ENCODE measurements around the gene EEF1AKMT3.

Gene EEF1AKMT3

DNA sequence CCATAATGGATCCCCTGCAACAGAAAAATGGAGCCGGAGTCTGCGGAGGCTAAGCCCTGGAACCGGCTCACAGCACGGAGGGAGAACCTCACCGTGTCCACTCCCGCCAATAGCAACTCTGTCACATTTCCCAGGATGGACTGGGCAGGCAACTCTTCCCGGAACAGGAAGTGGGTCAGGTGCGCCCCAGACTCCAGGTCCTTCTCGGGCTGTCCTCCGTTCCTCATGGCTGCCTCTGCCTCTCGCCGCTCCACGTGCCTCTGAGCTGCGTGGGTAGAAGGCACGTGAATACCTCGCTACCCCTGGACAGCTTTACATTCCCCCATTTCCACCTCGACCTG lies 7.8 kb upstream of the EEF1AKMT3 start:
- Histone ChIP-seq H4K20me1 (ENCODE audit: insufficient read depth, low read length) (peaks cover 13% of the 10 kb centered on the region; the same call in 1 of the 2 replicates), H3K4me2 (ENCODE audit: insufficient read depth, low read length) (no peak overlapping the region), H3K36me3 (ENCODE audit: insufficient read depth, low read length) (peaks cover 27% of the 10 kb centered on the region), H3K4me3 (ENCODE audit: low read depth in 1 of 2, low read length in 2 of 2) (no peak overlapping the region), H3K4me1 (ENCODE audit: insufficient read depth, low read length) (no peaks in the 10 kb centered on the region), H3K9ac (ENCODE audit: low read depth, low read length) (no peak overlapping the region), H3K79me2 (ENCODE audit: insufficient read depth, low read length) (no peaks in the 10 kb centered on the region), H3K27me3 (ENCODE audit: insufficient read depth, low read length, poor library complexity) (no peaks in the 10 kb centered on the region), H3K9me3 (ENCODE audit: insufficient read depth, low read length, severe bottlenecking) (no peaks in the 10 kb centered on the region), H2AFZ (ENCODE audit: low read depth, low read length) (no peak overlapping the region), H3K27ac (ENCODE audit: low read length) (no peak overlapping the region)
- ATAC-seq (ENCODE audit: insufficient read depth, low read depth): no peak
- no peak for DNase-seq
- TF ChIP-seq EZH2 (IDR thresholded peaks at IDR 0.05; ENCODE audit: borderline replicate concordance, low read depth, low read length, severe bottlenecking): no peak
- no peak for TF ChIP-seq CTCF (IDR thresholded peaks at IDR 0.05; ENCODE audit: borderline replicate concordance, extremely low read depth, low read length, poor library complexity, severe bottlenecking)

GRCh38 chr12:57765003-57765697 lies 7.3 kb upstream of the EEF1AKMT3 start:
- DNase-seq: no peak
- Histone ChIP-seq H3K4me2 (ENCODE audit: insufficient read depth, low read length) (no peak overlapping the region), H4K20me1 (ENCODE audit: insufficient read depth, low read length) (peaks cover 8% of the 10 kb centered on the region; the same call in 1 of the 2 replicates), H3K27me3 (ENCODE audit: insufficient read depth, low read length, poor library complexity) (no peaks in the 10 kb centered on the region), H3K27ac (ENCODE audit: low read length) (no peak overlapping the region), H3K9me3 (ENCODE audit: insufficient read depth, low read length, severe bottlenecking) (no peaks in the 10 kb centered on the region), H3K36me3 (ENCODE audit: insufficient read depth, low read length) (peaks cover 28% of the 10 kb centered on the region), H3K4me3 (ENCODE audit: low read depth in 1 of 2, low read length in 2 of 2) (no peak overlapping the region), H3K4me1 (ENCODE audit: insufficient read depth, low read length) (no peaks in the 10 kb centered on the region), H3K79me2 (ENCODE audit: insufficient read depth, low read length) (no peaks in the 10 kb centered on the region), H3K9ac (ENCODE audit: low read depth, low read length) (no peak overlapping the region), H2AFZ (ENCODE audit: low read depth, low read length) (no peak overlapping the region)
- TF ChIP-seq CTCF (IDR thresholded peaks at IDR 0.05; ENCODE audit: borderline replicate concordance, extremely low read depth, low read length, poor library complexity, severe bottlenecking) (no peak), EZH2 (IDR thresholded peaks at IDR 0.05; ENCODE audit: borderline replicate concordance, low read depth, low read length, severe bottlenecking) (no peak)
- ATAC-seq (ENCODE audit: insufficient read depth, low read depth): no peak

DNA sequence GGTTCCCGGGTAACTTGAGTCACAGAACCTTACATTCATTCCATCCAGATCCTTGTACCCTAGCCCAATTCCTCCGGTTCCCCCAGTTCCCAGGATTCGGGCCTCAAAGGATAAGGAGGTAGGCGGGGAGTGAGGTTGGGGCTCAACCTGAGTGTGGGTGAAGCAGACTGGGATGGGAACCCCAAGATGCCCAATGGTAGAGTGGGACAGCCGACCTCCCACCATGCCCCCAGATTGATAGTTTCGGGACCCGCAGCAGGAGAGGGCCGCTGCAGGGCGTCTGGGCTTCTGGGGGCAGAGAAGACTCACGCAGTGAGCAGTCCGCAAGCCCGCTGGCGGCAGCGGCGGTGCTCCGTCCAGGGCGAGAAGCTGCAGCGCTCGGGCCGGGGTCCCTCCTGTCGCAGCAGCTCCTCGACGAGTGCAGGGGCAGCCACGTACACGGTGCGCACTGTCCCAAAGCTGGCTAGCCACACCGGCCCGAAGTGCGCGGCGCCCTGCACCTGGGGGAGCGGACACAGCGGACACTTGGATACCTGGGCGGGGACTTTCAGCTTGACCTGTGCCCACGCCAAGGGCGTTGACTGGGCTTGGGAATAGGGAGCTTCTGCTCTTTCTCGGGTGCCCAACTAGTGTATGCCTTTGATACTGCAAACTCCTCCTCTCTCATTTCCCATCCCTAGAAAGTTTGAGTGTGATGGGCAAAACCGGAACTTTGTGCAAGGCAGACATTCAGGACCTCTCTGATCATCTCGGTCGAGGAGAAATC lies 6.5 kb upstream of the EEF1AKMT3 start:
- no peak overlapping the region for H3K27ac ChIP-seq (ENCODE audit: low read length)
- no peak overlapping the region for H3K4me3 ChIP-seq (ENCODE audit: low read depth in 1 of 2, low read length in 2 of 2)
- H3K9me3 ChIP-seq (ENCODE audit: insufficient read depth, low read length, severe bottlenecking): no peaks in the 10 kb centered on the region
- H3K79me2 ChIP-seq (ENCODE audit: insufficient read depth, low read length): peaks cover 3% of the 10 kb centered on the region; the same call in 1 of the 2 replicates
- no peak for DNase-seq
- no peak overlapping the region for H2AFZ ChIP-seq (ENCODE audit: low read depth, low read length)
- peaks cover 6% of the 10 kb centered on the region for H3K4me1 ChIP-seq (ENCODE audit: insufficient read depth, low read length)
- H4K20me1 ChIP-seq (ENCODE audit: insufficient read depth, low read length): peaks cover under 1% of the 10 kb centered on the region; the same call in 1 of the 2 replicates
- no peak overlapping the region for H3K9ac ChIP-seq (ENCODE audit: low read depth, low read length)
- no peak for TF ChIP-seq EZH2 (IDR thresholded peaks at IDR 0.05; ENCODE audit: borderline replicate concordance, low read depth, low read length, severe bottlenecking)
- no peak for TF ChIP-seq CTCF (IDR thresholded peaks at IDR 0.05; ENCODE audit: borderline replicate concordance, extremely low read depth, low read length, poor library complexity, severe bottlenecking)
- H3K36me3 ChIP-seq (ENCODE audit: insufficient read depth, low read length): peaks cover 28% of the 10 kb centered on the region
- ATAC-seq (ENCODE audit: insufficient read depth, low read depth): no peak
- no peak overlapping the region for H3K4me2 ChIP-seq (ENCODE audit: insufficient read depth, low read length)
- no peaks in the 10 kb centered on the region for H3K27me3 ChIP-seq (ENCODE audit: insufficient read depth, low read length, poor library complexity)

All from DND-41 (cell line).